Adrenal gland (tissue), 12 donors: ENCODE measurements around the gene HCK. TPM values are rescaled to one million over a fixed set of nuclear protein-coding genes. Genes with fewer than 3 reads are reported as not detected.
A peak's percentile ranks its signal among the peaks of the same experiment; 100 is the strongest.

Experiments
- DNase-seq, 7 donors: peaks; one replicate each; pipeline ENCODE4 v3.0.0-alpha.2; 2019 to 2020
- H3K27ac ChIP-seq, 5 donors: fragments of 200-600 bp; sonication (generic) in 4 of 5; 1 replicate in 3 of 5; 2 replicates in 2 of 5; pipeline versions ENCODE4 v1.5.1 to v1.8.0; 2016 to 2020; ENCODE audit warnings: mild to moderate bottlenecking in 1 of 5
- H3K27me3 ChIP-seq: fragments of 200-600 bp; 2 replicates; pipeline ENCODE4 v1.8.0; 2021
- H3K36me3 ChIP-seq, 2 donors: fragments of 200-600 bp; replicated peaks in 1 of 2; 1 replicate in 1 of 2; 2 replicates in 1 of 2; pipeline versions ENCODE4 v1.5.1 to v1.8.0; 2018 to 2022
- H3K4me1 ChIP-seq, 2 donors: fragments of 200-600 bp; replicated peaks in 1 of 2; 1 replicate in 1 of 2; 2 replicates in 1 of 2; pipeline versions ENCODE4 v1.5.1 to v1.8.0; 2018 to 2021
- H3K4me3 ChIP-seq, 4 donors: fragments of 200-600 bp; sonication (generic) in 3 of 4; one replicate each; pipeline ENCODE4 v1.5.1; 2016 to 2018
- H3K9me3 ChIP-seq, 3 donors: fragments of 200-600 bp; sonication (generic) in 1 of 3; replicated peaks in 1 of 3; 1 replicate in 2 of 3; 2 replicates in 1 of 3; pipeline versions ENCODE4 v1.5.1 to v1.8.0; 2016 to 2021
- POLR2A ChIP-seq, 2 donors: fragments of 450-650 bp; IDR thresholded peaks; one replicate each; pipeline ENCODE4 v1.6.1; 2017; ENCODE audit warnings: antibody characterized with exemption in 2 of 2, mild to moderate bottlenecking in 2 of 2, moderate library complexity in 1 of 2
- WGBS, 4 donors: extraction: QIAGEN DNeasy Blood & Tissue Kit in 2 of 4; methylation state at CpG; one replicate each; pipeline versions ENCODE4 v1.1.5 to v1.1.7; 2013 to 2017; 5-methylcytosine and 5-hydroxymethylcytosine counted together
- intact Hi-C, 2 donors: fragments of 100-400 bp; cut with DNase I; formaldehyde crosslinking; loops; one replicate each; pipeline versions ENCODE4 v1.14.1 to v1.15.0; 2022 to 2023
- polyA plus RNA-seq, 3 donors: library from polyadenylated mRNA; stranded (reverse); fragments of 200-250 nt in 2 of 3; fragments of 350-450 nt in 1 of 3; fragmentation: Illumina TruSeq in 1 of 3; extraction: RNeasy Lipid Tissue Mini Kit (QIAGEN cat#74804) in 1 of 3; gene quantifications; one replicate each; pipeline ENCODE4 v1.2.3, GENCODE V29; 2013 to 2014
- total RNA-seq, 9 donors: library from RNA; depleted of rRNA in 4 of 9; stranded (reverse); fragments of >200 nt in 4 of 9; fragments of 120-200 nt in 1 of 9; fragmentation: NEBNext Ultra II Directional in 1 of 9; extraction: Animal tissue kit (Norgen Biotek cat#: 25700) in 1 of 9; gene quantifications; one replicate each; pipeline versions ENCODE4 v1.1.0 to v1.2.4, GENCODE V29; 2013 to 2023
- TF ChIP-seq, protein P1 (sequence below), 6 experiments: fragments of 450-650 bp in 4 of 6; fragments of 200-600 bp in 2 of 6; sonication (generic) in 1 of 6; IDR thresholded peaks; 1 replicate in 5 of 6; 2 replicates in 1 of 6; pipeline versions ENCODE4 v1.5.1 to v1.8.0; 2016 to 2021; ENCODE audit warnings: antibody characterized with exemption in 6 of 6, mild to moderate bottlenecking in 2 of 6, moderate library complexity in 1 of 6
- donor health status: healthy with polysubstance abuse.
- donor health status: Bipolar disorder and iron deficiency.
- donor health status: DM: yes; HTN: yes; CAD: no.
- donor health status: DM: no; HTN: no; CAD: no.
- donor health status: DM: no; HTN: no; CAD: no.
- donor health status: DM: yes; HTN: yes; CAD: no.

Gene HCK
- total and polyA plus RNA-seq, 12 donors: 3.7 to 49.8 (median 17.0) TPM

DNA sequence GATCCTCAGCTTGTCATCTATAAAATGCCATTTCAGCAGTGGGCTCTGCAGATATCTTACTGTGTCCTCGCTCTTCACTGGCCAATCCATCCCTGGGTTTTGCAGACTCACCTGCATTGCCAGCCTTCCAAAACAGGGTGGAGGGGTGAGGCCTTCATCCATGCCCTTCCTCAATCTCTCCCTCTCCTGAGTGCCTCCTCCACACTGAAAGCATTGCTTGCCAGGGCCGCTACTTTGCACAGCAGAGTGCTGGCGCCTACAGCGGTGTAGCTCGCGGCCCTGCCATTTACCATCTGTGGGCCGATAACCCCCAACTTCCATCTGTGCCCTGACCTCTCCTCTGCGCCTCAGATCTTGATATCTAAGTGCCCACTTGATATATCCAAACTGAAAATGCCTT, 86.9 kb downstream of the HCK start:
- H3K27ac ChIP-seq: no peak overlapping the region
- H3K27me3 ChIP-seq: no peaks in the 10 kb centered on the region
- H3K36me3 ChIP-seq: peaks cover 0 to 84% of the 10 kb centered on the region in 2 donors
- TF ChIP-seq POLR2A (IDR thresholded peaks at IDR 0.05): no peak
- TF ChIP-seq, protein P1, sequence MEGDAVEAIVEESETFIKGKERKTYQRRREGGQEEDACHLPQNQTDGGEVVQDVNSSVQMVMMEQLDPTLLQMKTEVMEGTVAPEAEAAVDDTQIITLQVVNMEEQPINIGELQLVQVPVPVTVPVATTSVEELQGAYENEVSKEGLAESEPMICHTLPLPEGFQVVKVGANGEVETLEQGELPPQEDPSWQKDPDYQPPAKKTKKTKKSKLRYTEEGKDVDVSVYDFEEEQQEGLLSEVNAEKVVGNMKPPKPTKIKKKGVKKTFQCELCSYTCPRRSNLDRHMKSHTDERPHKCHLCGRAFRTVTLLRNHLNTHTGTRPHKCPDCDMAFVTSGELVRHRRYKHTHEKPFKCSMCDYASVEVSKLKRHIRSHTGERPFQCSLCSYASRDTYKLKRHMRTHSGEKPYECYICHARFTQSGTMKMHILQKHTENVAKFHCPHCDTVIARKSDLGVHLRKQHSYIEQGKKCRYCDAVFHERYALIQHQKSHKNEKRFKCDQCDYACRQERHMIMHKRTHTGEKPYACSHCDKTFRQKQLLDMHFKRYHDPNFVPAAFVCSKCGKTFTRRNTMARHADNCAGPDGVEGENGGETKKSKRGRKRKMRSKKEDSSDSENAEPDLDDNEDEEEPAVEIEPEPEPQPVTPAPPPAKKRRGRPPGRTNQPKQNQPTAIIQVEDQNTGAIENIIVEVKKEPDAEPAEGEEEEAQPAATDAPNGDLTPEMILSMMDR (IDR thresholded peaks at IDR 0.05): no peak
- no peak overlapping the region for H3K4me3 ChIP-seq
- no peaks in the 10 kb centered on the region for H3K9me3 ChIP-seq
- WGBS, 4 donors: 96 to 99% (median 98%) methylated on average over 8 of the region's 8 CpGs
- intact Hi-C loops: no loop called here
- DNase-seq: no peak
- H3K4me1 ChIP-seq: peaks cover 8% of the 10 kb centered on the region in 2 donors

- H3K4me3 ChIP-seq: no peak overlapping the region
- intact Hi-C loops: no loop called here
- TF ChIP-seq, protein P1 (IDR thresholded peaks at IDR 0.05): no peak
- TF ChIP-seq POLR2A (IDR thresholded peaks at IDR 0.05): no peak
- H3K27me3 ChIP-seq: no peaks in the 10 kb centered on the region
- no peak overlapping the region for H3K27ac ChIP-seq
- WGBS, 4 donors: 87 to 91% (median 90%) methylated on average over 3 of the region's 3 CpGs
- peaks cover 0 to 87% of the 10 kb centered on the region in 2 donors for H3K36me3 ChIP-seq
- no peak for DNase-seq
- no peaks in the 10 kb centered on the region for H3K9me3 ChIP-seq
- peaks cover 8% of the 10 kb centered on the region in 2 donors for H3K4me1 ChIP-seq
Measured at GRCh38 chr20:32139947-32140346, 87.9 kb downstream of the HCK start.

GRCh38 chr20:32140603-32141002, 88.6 kb downstream of the HCK start:
- peaks cover 8% of the 10 kb centered on the region in 2 donors for H3K4me1 ChIP-seq
- H3K9me3 ChIP-seq: no peaks in the 10 kb centered on the region
- TF ChIP-seq, protein P1 (IDR thresholded peaks at IDR 0.05): no peak
- TF ChIP-seq POLR2A (IDR thresholded peaks at IDR 0.05): no peak
- H3K4me3 ChIP-seq: no peak overlapping the region
- DNase-seq: peak in 1 of 7 donors; percentile 2
- H3K36me3 ChIP-seq: peaks cover 0 to 94% of the 10 kb centered on the region in 2 donors
- intact Hi-C loops: no loop called here
- H3K27ac ChIP-seq: no peak overlapping the region
- no peaks in the 10 kb centered on the region for H3K27me3 ChIP-seq
- WGBS, 4 donors: 74 to 96% (median 85%) methylated on average over 4 of the region's 4 CpGs

DNA sequence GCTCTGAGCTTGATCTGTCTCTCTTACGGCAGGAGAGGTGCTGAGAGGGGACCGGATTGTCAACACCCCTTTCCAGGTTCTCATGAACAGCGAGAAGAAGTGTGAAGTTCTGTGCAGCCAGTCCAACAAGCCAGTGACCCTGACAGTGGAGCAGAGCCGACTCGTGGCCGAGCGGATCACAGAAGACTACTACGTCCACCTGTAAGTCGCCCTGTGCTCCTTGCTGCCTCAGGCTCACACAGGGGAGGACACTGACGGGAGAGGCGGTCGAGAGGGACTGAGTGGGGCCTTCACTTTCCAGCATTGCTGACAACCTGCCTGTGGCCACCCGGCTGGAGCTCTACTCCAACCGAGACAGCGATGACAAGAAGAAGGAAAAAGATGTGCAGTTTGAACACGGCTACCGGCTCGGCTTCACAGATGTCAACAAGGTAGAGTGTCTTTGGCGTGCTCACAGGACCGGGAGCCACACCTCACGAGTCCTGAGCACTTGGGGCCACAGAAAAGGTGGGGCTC, 89.5 kb downstream of the HCK start:
- Histone ChIP-seq H3K27me3 (no peaks in the 10 kb centered on the region), H3K4me3 (no peak overlapping the region), H3K4me1 (peaks cover 8% of the 10 kb centered on the region in 2 donors), H3K9me3 (no peaks in the 10 kb centered on the region), H3K36me3 (peaks cover 0 to 95% of the 10 kb centered on the region in 2 donors), H3K27ac (no peak overlapping the region)
- DNase-seq: peak in 1 of 7 donors; percentile 20
- no peak for TF ChIP-seq POLR2A (IDR thresholded peaks at IDR 0.05)
- TF ChIP-seq, protein P1 (IDR thresholded peaks at IDR 0.05): no peak
- WGBS, 4 donors: 88 to 91% (median 90%) methylated on average over 15 to 21 of the region's 21 CpGs
- intact Hi-C loops: no loop called here
